ENCODE results near the gene CDH4. TPM values are rescaled to one million over a fixed set of nuclear protein-coding genes. Genes with fewer than 3 reads are reported as not detected.
A peak's percentile ranks its signal among the peaks of the same experiment; 100 is the strongest.

Gene CDH4
- total and polyA plus RNA-seq, 2 of the 13 experiments (the other 11 are each of a cell fraction or from before 2014, with no cell fraction given), result not detected

DNA sequence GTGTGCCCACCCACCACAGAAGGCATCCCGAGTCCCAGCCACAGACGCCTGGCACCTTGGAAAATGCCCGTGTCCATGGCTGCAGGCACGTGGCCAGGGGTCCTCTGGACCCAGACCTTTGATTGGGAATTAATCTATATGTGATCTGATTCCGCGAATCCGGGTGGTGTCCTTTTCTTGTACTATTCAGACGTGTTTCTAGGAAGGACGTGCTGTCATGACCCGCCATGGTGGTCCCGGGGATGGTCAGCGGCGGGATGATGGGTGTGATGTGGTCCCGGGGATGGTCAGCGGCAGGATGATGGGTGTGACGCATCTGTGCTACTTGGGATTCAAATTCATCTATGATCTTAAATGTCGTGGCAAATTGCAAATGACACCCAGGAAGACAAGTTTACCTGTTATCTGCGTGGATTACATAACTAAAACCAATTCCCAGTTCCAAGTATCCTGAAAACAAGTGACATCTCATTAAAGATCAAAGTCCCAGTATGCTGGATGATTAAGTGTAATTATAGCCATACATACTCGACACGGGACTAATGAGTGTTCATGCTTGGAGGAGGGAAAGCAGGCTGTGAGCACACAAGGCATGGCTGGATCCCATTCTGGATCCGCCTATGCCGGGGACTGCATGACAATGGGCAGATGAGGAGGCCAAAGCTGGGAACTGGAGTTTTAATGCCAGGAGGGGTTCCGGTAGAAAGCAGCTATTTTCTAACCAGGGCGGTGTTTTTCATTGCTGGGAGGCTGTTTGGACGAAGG is 557.1 kb downstream of the CDH4 start:
- intact Hi-C loops (cut with micrococcal nuclease; ENCODE audit: unreplicated experiment) (no loop called here), in situ Hi-C loops (cut with HindIII; ENCODE audit: extremely low pct_ligation_motif_present, low pct_unique_long_range_greater_than_20kb) (no loop called here)
- BruUV-seq (replicated peaks), result no TSS peak
- TF ChIP-seq NRL (CRISPR knock-in tag; IDR thresholded peaks at IDR 0.05; ENCODE audit: borderline replicate concordance) (no peak), EZH2 (conservative IDR thresholded peaks at IDR 0.05; ENCODE audit: low read depth, low read length) (peak; percentile 77; the same call in 1 of the 2 replicates), CREB1 (IDR thresholded peaks at IDR 0.05) (peak; percentile 23; the same call in 1 of the 2 replicates), CREB1 (CRISPR knock-in tag; IDR thresholded peaks at IDR 0.05) (no peak)
- ChIA-PET CTCF (ENCODE audit: low intra/inter-chr PET ratio, low total read pairs) (no interaction called here), POLR2A (no interaction called here)
- no peak for ATAC-seq
- Histone ChIP-seq H2AFZ (ENCODE audit: low read length) (no peak overlapping the region), H3K4me2 (ENCODE audit: low read depth, low read length) (no peak overlapping the region), H3K9me3 (ENCODE audit: low read length) (no peaks in the 10 kb centered on the region), H3K9ac (ENCODE audit: insufficient read depth, low read depth, low read length) (no peak overlapping the region), H3K4me1 (ENCODE audit: insufficient read depth, low read length) (no peaks in the 10 kb centered on the region), H3K79me2 (ENCODE audit: insufficient read depth, low read length) (no peaks in the 10 kb centered on the region), H3K4me3 (replicated peaks in 1 of 3; ENCODE audit: insufficient read depth in 1 of 3, low read depth in 2 of 3, low read length in 3 of 3) (no peak overlapping the region), H3K36me3 (replicated peaks in 1 of 2; ENCODE audit: control insufficient read depth in 1 of 2, insufficient read depth in 2 of 2, low read length in 2 of 2) (no peaks in the 10 kb centered on the region), H4K20me1 (ENCODE audit: insufficient read depth, low read length) (peaks cover under 1% of the 10 kb centered on the region; the same call in 1 of the 2 replicates), H3K27me3 (ENCODE audit: control insufficient read depth in 1 of 2, insufficient read depth in 2 of 2, low read length in 2 of 2) (peaks cover 46 to 97% of the 10 kb centered on the region in 2 experiments), H3K27ac (ENCODE audit: extremely low read length, insufficient read depth, low read length) (no peak overlapping the region)
- 22% methylated on average over 25 of the region's 25 CpGs for WGBS (ENCODE audit: low lambda C conversion rate)
- DNase-seq (ENCODE audit: low spot score), result no peak
- no peak for FAIRE-seq

DNA sequence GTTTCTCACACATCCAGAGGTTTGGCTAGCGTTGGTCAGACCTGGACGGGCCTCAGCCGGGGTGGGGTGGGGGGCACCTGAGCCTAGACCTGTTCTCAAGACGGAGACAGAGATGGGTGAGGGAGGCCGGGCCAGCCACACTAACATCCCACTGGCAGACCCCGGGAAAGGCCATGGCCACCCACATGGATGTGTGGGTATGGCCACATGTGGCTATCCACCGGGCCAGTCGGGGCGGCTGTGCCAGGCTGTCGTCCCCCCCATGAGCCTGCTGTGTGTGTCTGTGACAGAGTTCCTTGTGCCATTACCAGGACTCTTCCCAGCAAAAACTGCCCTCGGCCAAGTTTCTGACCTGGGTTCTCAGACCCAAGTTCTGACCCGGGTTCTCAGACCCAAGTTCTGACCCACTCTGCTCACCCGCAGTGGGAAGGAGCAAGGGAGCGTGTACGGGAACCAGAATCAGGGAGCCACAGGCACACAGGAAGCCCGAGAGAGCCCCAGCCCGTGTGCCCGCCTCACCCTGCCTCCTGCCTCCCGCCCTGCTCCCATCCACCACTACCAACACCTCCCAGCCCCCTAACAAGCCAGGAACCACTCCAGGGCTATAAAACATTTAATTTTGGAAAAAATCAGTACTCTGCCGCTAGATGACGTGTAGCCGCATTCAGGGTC is 558.1 kb downstream of the CDH4 start:
- no peak overlapping the region for H3K4me3 ChIP-seq (replicated peaks in 1 of 3; ENCODE audit: insufficient read depth in 1 of 3, low read depth in 2 of 3, low read length in 3 of 3)
- POLR2A ChIA-PET, result no interaction called here
- TF ChIP-seq, protein P1, sequence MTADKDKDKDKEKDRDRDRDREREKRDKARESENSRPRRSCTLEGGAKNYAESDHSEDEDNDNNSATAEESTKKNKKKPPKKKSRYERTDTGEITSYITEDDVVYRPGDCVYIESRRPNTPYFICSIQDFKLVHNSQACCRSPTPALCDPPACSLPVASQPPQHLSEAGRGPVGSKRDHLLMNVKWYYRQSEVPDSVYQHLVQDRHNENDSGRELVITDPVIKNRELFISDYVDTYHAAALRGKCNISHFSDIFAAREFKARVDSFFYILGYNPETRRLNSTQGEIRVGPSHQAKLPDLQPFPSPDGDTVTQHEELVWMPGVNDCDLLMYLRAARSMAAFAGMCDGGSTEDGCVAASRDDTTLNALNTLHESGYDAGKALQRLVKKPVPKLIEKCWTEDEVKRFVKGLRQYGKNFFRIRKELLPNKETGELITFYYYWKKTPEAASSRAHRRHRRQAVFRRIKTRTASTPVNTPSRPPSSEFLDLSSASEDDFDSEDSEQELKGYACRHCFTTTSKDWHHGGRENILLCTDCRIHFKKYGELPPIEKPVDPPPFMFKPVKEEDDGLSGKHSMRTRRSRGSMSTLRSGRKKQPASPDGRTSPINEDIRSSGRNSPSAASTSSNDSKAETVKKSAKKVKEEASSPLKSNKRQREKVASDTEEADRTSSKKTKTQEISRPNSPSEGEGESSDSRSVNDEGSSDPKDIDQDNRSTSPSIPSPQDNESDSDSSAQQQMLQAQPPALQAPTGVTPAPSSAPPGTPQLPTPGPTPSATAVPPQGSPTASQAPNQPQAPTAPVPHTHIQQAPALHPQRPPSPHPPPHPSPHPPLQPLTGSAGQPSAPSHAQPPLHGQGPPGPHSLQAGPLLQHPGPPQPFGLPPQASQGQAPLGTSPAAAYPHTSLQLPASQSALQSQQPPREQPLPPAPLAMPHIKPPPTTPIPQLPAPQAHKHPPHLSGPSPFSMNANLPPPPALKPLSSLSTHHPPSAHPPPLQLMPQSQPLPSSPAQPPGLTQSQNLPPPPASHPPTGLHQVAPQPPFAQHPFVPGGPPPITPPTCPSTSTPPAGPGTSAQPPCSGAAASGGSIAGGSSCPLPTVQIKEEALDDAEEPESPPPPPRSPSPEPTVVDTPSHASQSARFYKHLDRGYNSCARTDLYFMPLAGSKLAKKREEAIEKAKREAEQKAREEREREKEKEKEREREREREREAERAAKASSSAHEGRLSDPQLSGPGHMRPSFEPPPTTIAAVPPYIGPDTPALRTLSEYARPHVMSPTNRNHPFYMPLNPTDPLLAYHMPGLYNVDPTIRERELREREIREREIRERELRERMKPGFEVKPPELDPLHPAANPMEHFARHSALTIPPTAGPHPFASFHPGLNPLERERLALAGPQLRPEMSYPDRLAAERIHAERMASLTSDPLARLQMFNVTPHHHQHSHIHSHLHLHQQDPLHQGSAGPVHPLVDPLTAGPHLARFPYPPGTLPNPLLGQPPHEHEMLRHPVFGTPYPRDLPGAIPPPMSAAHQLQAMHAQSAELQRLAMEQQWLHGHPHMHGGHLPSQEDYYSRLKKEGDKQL (CRISPR knock-in tag; IDR thresholded peaks at IDR 0.05; ENCODE audit: low read depth), result no peak
- no peak for TF ChIP-seq MAFG (CRISPR knock-in tag; IDR thresholded peaks at IDR 0.05)

More for the DNA sequence above, 558.1 kb downstream of the CDH4 start:
- Histone ChIP-seq H3K27me3 (ENCODE audit: control insufficient read depth in 1 of 2, insufficient read depth in 2 of 2, low read length in 2 of 2) (peaks cover 46 to 97% of the 10 kb centered on the region in 2 experiments), H4K20me1 (ENCODE audit: insufficient read depth, low read length) (peaks cover 3% of the 10 kb centered on the region; the same call in 1 of the 2 replicates), H3K9me3 (ENCODE audit: low read length) (no peaks in the 10 kb centered on the region), H3K36me3 (replicated peaks in 1 of 2; ENCODE audit: control insufficient read depth in 1 of 2, insufficient read depth in 2 of 2, low read length in 2 of 2) (no peaks in the 10 kb centered on the region), H3K27ac (ENCODE audit: extremely low read length, insufficient read depth, low read length) (no peak overlapping the region), H3K4me2 (ENCODE audit: low read depth, low read length) (no peak overlapping the region), H3K4me1 (ENCODE audit: insufficient read depth, low read length) (no peaks in the 10 kb centered on the region), H3K79me2 (ENCODE audit: insufficient read depth, low read length) (no peaks in the 10 kb centered on the region), H3K9ac (ENCODE audit: insufficient read depth, low read depth, low read length) (no peak overlapping the region), H2AFZ (ENCODE audit: low read length) (no peak overlapping the region)
- intact Hi-C loops (cut with micrococcal nuclease; ENCODE audit: unreplicated experiment) (no loop called here), in situ Hi-C loops (cut with HindIII; ENCODE audit: extremely low pct_ligation_motif_present, low pct_unique_long_range_greater_than_20kb) (no loop called here)
- ATAC-seq (no peak), FAIRE-seq (no peak), DNase-seq (ENCODE audit: low spot score) (no peak)
- 33% methylated on average over 17 of the region's 22 CpGs for WGBS (ENCODE audit: low lambda C conversion rate)
- CTCF ChIA-PET (ENCODE audit: low intra/inter-chr PET ratio, low total read pairs), result no interaction called here
- BruUV-seq (replicated peaks), result no TSS peak

All from HepG2 (cell line).